GM21390 (cell line): ENCODE results near the gene MAP3K10.

Source experiments
- ATAC-seq: cut with Tn5 transposase; IDR thresholded peaks from one replicate; pipeline ENCODE4 v1.9.1; 2021; ENCODE audit not compliant: unreplicated experiment

MAP3K10 gene

DNA sequence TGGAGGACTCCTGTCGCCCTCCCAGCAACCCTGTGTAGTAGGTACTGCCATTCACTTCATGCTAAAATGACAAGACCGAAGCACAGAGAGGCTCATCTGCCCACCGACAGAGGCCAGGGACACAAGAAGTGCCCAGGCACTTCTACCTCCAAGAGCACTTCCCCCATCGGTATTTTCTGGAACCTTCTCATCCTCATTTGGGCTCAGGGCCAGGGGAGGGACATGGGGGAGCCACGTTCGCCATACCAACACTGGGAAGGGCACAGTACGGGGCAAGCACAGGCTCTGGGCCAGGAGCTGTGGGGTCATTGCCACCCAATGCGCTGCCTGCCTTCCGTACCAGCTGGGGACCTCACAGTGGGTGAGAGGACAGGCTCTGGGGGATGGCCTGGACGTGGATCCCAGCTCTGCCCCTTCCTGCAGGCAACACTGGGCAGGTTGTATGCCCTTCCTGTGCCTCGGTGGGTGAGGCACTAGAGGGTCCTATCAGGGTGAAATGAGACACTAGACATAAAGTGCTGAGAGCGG, 56.6 kb downstream of the MAP3K10 start:
- ATAC-seq, result no peak

DNA sequence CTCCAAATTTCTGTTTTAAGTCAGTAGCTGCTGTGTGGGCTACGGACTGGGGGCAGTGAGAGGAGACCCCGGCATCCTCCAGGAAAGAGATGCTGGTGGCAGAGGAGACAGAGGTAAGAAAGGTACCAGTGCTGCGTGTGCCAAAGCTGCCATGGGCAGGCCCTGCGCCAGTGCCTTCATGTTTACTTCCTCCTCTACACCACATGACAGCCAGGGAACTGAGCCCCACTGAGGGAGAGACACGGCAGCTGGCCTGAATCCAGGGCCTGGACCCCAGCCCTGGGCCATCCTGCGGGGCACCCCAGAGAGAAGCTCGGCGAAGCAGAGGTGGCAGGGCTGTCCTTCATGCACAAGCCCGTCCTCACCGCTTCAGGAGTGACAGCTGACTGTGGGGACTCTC, 58.0 kb downstream of the MAP3K10 start:
- no peak for ATAC-seq

DNA sequence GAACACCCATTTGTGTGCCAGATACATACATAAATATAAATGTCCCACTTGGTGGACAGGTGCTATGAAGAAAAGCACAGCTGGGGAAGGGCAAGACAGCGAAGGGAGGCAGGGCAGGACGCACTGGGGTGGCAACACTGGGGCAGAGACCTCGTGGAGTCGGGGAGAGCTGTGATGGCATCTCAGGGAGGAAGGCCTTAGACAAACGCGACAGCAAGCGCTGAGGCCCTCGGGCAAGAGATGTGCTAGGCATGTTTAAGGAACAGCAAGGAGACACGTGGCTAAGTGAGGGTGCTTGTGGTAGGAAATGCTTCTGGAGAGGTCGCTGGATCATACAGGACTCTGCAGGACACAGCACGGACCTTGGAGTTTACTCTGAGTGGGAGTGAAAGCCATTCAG, 58.6 kb downstream of the MAP3K10 start:
- no peak for ATAC-seq

DNA sequence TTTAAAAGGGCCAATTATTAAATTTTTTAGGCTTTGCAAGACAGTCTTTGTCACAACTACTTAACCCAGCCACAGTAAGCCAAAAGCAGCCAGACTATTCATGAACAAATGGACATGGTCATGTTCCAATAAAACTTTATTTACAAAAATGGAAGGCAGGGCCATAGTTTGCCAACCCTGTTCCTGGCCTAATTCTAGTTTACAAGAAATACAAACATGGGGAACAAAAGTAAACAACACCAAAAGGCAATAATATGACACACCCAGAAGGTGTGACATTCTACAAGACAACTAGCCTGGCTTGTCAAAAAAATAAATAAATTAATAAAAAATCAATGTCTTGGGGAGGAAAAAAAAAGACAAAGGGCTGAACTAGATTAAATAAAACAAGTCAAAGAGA, 60.0 kb downstream of the MAP3K10 start:
- ATAC-seq, result no peak

DNA sequence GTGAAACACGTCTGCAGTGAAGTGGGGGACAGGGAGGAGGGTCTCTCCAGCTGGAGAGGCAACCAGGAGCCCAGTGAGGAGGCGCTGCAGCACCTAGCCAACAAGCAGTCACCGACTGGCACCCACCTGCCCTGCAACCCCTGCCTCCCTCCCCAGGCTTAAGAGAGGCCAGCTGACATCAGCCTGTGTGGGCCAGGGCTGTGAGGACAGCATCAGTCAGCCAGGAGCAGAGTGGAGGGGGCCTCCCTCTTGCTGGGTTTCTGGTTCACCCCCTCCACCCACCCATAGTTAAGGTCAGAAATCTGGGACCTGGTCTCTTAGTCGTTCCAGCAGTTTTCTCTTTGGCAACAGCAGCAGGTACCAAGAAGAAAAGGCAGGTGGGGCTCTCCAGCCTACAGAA, 60.8 kb downstream of the MAP3K10 start:
- ATAC-seq, result no peak

DNA sequence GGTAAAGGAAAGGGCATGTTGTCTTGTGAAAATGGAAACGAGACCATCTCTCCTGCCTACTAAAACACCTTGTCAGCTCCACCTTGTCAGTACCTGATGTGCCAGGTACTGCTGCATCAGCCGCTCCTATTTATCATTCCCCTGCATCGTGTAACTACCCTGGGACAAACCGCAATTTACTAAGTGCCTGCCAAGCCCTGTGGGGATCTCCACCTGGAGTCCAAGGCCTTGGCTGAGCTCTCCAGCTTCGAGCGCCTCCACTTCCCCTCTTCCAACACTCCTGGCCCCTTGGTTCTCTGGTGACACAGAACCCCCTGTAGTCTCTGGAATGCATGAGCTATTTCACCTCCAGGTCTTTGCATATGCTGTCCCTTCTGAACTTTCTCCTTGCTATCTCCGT, 61.2 kb downstream of the MAP3K10 start:
- ATAC-seq, result no peak

DNA sequence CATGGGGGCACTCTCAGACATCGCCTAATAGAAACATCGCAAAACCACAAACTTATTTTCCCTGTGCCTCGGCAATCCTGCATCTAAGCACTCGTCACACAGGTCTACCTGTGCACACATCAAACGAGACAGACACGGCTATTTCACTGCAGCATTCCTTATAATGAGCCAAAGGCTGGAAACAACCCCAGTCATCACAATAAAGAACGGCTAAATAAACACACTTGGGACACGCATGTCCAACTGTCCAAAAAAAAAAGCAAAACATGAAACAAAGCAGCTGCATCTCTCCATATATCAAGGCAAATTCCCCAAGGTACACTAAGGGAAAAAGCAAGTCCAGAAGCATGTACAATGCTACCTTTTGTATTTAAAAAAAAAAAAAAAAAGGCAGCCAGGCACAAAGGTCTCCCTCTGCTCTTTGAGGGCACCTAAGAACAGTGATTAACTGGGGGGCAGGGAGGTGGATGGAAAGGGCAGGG, 62.4 kb downstream of the MAP3K10 start:
- ATAC-seq, result no peak

DNA sequence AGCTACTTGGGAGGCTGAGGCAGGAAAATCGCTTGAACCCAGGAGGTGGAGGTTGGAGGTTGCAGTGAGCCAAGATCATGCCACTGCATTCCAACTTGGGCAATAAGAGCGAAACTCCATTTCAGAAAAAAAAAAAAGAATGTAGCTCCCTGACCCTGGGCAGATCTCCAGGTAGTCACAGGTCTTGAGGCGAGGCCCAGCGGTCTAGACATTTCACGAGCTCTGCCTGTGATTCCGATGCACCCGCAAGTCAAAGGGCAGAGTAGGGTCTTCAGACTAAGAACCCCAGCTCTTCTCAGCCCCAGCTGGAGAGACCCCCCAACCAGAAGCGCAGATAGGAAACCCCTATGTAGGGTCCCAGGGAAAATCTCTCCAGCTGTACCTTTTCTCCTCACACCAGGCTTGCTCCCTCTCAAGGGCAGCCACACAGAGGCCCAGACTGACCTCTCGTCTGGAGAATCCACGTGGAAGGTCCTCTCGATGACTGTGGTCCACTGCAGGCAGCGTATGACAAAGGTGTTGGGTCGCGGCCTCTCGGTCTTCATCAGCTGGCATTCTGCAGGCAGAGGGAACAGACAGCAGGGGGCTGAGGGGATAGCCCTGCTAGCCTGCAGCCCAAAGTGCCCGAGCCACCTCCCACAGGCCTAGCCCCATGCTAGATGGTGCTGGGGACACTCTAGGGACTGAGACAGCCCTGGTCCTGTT, 63.6 kb downstream of the MAP3K10 start:
- ATAC-seq, result no peak

DNA sequence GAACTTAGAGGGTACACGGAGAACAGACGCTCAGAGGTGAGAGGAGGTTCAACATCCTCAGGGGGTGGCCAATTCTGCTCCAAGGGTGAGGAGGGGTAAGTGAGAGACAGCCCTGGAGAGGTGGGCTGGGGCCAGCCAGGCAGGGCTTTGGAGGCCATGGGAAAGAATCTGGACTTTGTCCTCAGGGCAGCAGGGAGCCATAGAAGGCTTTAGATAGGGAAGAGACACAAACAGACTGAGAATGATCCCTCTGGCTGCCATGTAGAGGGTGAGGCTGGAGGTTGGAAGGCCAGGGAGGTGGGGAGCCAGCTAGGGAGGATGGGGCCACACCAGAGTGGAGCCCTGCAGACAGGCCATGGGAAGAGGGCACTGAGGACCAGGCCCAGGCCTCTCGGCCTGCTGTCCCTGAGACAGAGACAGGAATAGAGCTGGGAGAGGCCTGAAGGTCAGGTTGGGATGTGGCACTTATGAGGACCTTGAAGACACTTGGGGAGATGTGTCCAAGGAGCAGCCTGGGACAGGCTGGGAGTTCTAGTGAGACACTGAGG, 64.5 kb downstream of the MAP3K10 start:
- no peak for ATAC-seq

DNA sequence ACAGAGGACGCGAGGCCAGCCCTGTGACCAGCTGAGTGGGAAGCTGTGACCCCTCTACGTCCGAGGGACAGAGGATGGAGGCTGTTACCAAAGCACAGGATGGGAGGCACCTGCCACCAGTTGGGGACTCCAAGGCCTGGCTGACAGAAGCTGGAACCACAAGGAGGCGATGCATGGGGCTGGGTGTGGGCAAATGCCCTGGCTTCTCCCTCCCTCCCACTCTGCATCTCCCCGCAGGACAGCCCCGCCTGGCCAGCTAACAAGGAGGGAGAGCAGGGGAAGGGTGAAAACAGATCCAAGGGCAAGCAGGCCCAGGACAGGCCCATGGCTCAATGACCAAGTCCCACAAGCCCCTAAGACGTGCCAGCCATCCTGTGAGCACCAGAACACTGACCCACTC, 65.3 kb downstream of the MAP3K10 start:
- no peak for ATAC-seq

DNA sequence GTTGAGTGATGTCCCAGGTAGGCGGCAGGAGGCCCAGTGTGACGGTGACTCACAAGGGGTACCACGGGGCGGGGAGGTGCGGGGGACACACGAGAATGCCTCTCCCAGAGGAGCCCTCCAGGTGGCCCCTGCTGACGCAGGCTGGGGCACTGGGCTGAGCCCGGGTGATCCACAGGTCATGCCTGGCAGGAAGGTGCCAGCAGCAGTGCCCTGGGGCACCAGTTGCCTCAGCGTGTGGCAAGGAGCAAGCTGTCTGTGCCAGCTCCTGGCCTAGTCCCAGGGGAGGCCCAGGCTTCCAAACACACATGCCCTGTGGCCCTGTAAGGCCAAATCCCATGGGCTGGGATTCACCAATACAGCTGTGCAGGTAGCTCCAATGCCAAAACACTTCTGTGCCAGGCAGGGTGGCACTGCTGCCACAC, 65.9 kb downstream of the MAP3K10 start:
- ATAC-seq, result no peak

DNA sequence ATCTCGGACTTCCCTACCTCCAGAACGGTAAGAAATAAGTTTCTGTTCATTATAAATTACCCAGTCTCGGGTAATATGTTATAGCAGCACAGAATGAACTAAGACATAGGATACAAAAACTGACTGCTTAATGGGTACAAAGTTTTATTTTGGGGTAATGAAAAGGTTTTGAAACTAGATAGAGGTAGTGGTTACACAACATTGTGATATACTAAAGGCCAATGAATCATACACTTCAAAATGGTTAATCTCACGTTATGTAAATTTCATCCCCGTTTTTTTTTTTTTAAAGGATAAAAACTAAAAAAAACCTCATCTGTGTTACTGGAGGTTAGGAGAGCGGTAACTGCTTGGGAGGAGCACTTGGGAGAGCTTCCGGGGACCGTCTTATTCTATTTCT, 70.4 kb downstream of the MAP3K10 start:
- no peak for ATAC-seq

DNA sequence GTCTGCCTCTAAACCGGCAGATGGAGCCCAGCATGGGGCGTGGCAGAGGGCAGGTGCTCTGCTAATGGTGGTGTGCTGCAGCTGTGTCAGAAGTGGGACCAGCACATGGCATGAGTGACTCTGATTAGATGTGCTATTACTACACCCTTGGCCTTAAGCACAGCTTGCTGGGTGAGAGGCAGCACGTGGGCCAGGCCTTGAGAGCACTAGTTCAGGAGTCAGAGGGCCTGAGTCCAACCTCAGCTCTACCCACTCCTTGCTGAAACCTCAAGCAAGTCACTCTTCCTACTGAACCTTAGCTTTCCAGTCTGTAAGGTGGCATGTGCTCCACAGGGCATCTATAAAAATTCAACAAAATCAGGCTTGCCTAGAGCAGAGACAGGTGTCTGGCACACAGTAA, 71.2 kb downstream of the MAP3K10 start:
- ATAC-seq, result no peak

DNA sequence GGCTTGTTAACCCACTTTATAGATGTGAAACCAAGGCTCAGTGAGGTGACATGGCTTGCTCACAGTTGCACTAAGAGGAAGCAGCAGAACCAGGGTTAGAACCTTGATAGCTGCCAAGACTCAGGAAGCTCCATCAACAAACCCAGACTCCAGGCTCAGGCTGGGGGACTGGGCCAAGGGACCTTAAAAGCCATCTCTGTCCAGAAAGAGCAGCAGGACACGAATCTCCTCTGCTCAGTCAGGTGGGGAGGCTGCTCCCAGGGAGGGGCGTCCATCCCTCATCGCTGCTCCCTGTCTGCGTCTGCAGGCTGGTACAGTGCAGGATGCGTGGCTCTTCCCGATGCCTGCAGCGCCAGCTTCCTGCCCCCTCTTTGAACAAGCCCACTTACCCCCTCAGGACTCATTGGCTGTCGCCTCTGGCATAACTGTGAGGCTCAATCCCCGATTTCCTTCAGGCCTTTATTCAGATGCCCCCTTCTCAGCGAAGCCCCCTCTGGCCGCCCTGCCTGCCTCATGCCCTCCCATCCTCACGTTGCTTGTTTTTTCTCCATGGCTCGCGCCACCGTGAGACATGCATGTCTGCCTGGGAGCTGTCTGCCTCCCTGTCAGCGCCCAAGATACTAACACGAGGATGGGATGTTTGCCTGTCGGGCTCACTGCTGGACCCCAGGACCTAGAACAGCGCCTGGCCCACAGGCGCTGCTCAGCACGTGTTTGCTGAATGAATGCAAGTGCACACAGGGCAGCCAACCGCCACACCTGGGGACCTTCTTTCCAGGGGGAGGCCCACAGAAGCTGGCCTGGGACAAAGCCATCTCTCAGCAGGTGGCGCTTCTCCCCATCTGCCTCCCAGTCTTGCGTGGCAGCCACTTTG, 72.5 kb downstream of the MAP3K10 start:
- ATAC-seq, result no peak

DNA sequence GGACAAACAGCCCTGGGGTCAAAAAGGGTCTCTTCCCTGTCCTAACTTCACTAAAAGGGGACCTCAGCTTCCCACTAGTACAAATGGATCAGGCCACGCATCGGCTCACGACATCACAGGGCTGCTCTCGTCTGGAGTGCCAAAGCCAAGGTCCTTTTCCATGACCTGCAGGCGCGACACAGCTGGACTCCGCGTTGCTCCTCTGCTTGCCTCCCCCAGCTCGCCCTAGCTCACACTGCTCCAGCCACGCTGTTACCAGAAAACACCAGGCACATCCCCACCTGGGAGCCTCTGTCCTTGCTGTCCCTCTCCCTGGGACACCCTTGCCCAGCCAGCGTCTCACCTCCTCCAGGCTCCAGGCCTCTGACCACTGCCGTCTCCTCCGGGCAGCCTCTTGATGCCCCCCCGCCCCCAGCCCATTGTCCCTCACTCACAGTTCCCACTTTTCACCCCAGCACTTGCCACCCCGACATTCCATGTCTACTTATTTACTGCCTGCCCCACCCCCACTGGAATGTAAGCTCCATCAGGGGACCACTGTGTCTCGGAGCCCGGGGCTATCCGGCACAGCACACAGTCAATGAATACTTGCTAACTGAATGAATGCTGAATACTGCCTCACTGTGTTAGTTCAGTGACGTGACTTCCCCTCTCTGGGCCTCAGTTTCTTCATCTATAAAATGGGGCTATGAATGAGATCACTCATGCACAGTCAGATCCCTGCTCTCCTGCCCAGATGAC, 73.3 kb downstream of the MAP3K10 start:
- ATAC-seq, result no peak
